Dedifferentiated amniotic fluid mesenchymal stem cell (primary cell): ENCODE measurements around the gene FKBP5.
"Not testable (repeated sequence)": the region's sequence is repeated elsewhere in the genome, so short reads cannot be mapped to it uniquely, and the experiment has no call there.

Experiments used
- DNase-seq: peaks from one replicate; pipeline ENCODE4 v3.0.0-alpha.2; 2016; ENCODE audit errors: extremely low spot score

The FKBP5 gene

DNA sequence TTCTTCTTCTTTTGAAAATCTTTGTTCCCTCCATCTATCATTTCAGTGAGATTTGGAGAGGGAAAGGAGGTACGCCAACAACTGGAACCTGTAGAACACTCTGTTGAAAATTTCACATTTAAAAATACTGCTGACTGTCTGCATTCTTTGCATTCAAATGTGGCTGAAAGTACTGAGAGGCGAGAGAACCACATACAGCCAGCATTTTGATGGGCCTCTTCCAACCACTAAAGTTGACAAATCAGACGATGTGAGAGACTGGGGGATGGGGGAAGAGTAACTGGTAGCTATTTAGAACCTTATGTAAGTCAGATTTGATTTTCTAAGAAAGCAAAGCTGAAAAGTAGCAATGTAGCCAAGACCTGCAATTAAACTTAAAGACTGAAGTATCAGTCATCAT is 77.5 kb downstream of the FKBP5 start:
- no peak for DNase-seq

DNA sequence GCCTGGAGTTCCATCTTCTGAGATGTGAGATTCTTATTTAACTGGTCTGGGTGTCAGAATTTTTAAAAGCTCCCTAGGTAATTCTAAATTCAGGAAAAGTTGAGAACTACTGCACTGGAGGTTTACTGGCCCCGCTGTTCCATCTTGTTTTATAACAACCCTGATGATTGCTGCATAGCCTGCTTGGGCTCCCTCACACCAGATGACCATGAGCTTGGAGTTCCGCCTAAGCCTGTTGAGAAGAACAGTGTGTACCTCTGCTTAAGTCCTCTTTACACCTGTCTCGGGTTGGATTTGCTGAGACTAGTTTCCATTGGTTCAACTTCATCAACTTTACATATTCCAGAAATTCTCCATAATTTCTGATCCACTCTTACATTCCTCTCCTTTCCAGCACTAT is 77.9 kb downstream of the FKBP5 start:
- DNase-seq: no peak

DNA sequence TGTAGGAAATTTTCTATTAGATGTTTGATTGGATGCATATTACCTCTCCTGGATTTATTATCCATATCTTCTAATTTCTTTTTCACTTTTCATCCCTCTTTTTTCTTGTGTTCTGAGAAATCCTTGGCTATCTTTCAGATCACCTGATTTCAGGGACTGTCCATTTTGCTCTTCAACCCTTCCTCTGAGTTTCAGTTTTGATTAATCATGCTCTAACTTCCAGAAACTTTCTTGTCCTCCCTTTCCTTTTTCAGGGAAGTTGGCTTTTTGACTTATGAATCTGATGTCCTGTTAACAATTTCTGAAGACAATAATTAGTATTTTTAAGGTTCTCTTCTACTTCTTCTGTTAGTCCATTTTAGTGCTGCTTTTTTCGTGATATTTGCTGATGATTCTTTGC is 79.1 kb downstream of the FKBP5 start:
- no peak for DNase-seq

DNA sequence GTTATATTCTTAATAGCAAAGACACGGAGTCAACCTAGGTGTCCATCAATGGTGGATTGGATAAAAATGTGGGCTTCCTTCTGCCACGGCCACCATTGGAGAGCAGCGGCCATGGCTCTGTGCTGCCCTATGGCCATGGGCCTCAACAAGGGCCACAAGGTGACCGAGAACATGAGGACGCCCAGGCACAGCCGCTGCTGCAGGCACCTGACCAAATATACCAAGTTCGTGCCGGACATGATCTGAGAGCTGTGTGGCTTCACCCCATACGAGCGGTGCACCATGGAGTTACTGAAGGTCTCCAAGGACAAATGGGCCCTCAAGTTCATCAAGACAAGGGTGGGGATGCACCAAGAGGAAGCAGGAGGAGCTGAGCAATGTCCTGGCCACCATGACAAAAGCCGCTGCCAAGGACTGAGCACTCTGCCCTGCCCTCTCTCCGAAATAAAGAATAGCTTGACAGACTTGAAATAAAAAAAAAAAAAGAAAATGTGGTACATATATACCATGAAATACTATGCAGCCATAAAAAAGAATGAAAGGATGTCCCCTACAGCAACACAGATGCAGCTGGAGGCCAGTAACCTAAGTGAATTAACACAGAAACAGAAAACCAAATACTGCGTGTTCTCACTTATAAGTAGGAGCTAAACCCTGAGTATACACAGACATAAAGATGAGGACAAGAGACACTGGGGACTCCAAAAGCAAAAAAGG is 81.0 kb downstream of the FKBP5 start:
- no peak for DNase-seq

DNA sequence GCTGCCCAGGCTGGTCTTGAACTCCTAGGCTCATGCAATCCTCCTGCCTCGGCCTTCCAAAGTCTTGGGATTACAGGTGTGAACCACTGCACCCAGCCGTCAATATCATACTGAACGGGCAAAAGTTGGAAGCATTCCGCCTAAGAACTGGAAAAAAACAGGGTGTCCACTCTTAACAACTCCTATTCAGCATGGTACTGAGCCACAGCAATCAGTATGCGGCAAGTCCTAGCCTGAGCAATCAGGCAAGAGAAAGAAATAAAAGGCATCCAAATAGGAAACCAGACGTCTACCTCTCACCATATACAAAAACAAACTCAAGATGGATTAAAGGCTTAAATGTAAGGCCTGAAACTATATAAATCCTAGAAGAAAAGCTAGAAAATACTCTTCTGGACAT is 83.1 kb downstream of the FKBP5 start:
- no peak for DNase-seq

DNA sequence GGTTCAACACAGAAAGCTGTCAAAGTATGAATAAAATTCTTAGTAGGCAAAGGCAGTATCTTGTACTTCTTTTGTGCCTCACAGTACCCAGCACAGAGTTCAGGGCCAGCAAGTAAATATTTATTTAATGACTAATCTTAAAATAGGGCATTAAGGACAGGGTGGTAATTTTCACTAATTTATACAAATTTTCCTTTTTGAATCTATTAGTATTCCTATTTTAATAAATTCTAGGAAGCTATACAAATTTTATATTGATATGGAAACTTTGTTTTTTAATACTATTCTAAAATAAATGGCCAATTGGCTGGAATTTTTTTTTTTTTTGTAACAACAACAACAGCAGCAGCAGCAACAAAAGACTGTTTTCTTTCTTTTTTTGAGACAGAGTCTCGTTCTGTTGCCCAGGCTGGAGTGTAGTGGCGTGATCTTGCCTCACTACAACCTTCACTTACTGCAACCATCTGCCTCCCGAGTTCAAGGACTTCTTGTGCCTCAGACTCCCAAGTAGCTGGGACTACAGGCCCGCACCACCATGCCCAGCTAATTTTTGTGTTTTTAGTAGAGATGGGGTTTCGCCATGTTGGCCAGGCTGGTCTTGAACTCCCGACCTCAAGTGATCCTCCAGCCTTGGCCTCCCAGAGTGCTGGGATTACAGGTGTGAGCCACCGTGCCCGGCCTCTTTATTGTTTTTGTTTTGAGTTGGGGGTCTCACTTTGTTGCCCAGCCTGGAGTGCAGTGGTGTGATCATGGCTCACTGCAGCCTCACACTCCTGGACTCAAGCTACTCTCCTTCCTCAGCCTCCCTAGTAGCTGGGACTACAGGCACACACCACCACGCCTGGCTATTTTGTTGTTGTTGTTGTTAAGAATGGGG is 85.2 kb downstream of the FKBP5 start:
- DNase-seq: no peak

DNA sequence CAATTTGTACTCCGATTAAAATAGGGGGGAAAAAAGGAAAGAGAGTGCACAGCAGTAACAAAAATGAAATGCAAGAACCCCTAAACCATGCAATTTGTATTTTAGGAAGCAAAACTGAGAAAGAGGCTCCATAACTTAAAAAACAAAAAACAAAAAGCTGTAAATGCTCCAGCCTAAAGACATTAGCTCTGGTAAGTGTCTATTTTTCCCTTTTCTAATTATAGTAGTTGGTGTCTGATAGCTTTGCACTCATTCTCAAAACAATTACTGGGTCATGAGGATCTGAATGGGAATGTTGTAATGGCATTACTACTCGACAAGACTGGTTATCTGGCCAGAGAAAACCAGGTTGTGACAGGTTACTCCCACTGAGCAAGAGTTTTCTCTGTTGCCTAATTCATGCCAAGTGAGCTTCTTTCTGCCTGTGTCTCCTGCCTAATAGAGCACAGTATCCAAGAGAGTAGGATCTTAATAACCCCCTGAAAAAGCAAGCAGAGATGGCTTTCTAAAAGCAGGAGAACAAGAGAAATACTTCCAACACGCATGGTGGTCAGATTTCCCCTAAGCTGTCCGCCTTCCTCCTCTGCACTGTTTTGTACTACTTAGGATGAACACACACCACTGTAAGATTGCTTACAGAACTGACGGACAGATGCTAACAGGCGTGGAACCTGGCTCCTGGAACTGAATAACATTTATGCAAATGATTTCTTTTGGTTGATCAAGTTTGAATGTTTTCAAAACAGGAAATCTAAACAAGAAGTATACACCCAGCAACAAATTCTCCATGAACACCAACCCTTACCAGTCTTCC is 86.4 kb downstream of the FKBP5 start:
- no peak for DNase-seq

DNA sequence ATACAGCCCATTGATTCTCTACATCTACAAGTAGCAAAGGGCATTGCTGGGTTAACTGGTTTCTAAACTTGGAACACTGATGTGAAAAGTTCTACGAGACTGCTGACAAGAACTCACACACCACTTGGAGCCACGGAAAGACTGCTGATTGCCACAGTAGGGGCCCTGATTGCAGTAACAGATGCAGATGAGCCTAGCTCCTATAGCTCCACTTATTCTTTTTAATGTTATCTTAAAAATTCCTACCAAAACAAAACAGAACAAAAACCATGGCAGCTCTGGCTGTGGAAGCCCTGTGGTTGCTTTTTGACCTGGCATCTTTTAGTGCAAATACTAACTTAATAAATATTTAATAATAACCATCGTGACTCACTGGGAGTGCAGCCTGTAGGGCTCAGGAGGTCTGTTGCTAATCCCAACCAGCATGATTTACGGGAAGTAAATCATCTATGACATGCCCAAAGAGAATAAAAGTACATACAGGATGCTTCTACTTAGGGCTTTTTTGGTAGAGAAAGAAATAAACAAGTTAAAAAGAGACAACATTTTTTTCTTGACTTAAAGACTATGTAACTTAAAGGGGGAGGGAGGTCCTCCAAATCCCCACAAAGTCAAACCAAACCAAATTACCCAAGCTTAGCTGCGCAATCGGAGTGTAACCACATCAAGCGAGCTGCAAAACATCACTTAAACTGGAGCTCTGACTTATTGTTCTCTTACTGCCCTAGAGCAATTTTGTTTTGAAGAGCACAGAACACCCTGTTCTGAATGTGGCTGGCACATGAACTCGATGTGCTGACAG is 87.2 kb downstream of the FKBP5 start:
- peak; percentile 23 for DNase-seq

DNA sequence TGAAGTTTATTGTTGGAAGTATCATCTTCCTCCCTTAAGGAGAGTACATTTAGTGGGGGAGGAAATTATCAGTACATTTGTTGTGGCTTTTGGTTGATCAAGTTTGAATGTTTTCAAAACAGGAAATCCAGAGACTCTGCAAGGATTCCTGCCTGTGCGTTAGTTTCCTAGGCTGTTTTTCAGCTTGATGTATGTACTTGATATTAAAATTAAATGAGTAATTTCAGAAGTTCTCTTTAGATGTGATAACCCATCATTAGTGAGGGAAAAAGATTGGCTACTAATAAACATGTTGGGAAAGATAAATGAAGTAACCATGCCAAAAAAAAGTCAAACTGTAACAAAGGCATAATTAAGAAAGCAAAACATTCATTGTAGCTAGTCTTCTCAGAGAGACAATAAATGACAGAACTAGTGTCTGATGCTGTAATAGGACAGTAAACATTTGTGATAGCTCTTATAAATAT is 88.0 kb downstream of the FKBP5 start:
- no peak for DNase-seq

DNA sequence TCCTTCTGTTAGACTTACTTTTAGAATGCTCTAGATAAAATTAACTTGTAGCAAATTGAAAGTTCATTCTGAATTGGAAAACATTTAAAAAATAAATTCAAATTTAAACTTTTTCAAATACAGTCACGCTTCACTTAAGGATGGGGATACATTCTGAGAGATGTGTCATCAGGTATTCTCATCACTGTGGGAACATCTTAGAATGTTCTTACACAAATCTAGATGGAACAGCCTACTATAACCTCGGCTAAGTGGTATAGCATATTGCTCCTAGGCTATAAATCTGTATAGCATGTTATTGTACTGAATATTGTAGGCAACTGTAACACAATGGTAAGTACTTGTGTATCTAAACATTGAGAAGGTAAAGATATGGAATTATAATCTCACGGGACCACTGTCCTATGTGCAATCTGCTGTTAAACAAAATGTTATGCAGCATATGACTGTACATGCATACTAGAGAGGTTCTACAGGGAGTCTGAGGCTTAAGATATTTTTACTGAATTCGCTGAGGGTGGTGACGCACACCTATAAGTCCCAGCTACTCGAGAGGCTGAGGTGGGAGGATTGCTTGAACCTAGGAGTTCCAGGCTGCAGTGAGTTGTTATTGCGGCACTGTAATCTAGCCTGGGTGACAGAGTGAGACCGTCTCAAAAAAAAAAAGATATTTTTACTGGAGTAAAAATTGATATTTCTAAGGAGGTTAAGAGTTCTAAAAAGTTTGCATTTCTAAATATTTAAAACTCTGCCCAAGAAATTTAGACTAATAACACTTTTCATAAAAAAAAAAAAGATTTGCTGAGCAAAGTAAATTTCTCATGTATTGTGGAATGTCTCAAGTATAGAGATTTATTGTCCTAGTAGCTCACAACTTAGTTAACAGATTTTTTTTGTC is 88.7 kb downstream of the FKBP5 start:
- no peak for DNase-seq

DNA sequence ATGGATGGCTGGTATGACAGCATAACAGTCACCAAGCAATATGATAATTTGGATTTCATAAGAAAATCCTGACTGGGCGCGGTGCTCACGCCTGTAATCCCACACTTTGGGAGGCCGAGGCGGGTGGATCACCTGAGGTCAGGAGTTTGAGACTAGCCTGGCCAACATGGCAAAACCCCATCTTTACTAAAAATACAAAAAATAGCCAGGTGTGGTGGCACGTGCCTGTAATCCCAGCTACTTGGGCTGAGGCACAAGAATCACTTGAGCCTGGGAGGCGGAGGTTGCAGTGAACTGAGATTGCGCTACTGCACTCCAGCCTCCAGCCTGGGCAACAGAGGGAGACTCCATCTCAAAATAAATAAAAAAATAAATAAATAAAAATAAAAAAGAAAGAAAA is 90.1 kb downstream of the FKBP5 start:
- DNase-seq: not testable (repeated sequence)

DNA sequence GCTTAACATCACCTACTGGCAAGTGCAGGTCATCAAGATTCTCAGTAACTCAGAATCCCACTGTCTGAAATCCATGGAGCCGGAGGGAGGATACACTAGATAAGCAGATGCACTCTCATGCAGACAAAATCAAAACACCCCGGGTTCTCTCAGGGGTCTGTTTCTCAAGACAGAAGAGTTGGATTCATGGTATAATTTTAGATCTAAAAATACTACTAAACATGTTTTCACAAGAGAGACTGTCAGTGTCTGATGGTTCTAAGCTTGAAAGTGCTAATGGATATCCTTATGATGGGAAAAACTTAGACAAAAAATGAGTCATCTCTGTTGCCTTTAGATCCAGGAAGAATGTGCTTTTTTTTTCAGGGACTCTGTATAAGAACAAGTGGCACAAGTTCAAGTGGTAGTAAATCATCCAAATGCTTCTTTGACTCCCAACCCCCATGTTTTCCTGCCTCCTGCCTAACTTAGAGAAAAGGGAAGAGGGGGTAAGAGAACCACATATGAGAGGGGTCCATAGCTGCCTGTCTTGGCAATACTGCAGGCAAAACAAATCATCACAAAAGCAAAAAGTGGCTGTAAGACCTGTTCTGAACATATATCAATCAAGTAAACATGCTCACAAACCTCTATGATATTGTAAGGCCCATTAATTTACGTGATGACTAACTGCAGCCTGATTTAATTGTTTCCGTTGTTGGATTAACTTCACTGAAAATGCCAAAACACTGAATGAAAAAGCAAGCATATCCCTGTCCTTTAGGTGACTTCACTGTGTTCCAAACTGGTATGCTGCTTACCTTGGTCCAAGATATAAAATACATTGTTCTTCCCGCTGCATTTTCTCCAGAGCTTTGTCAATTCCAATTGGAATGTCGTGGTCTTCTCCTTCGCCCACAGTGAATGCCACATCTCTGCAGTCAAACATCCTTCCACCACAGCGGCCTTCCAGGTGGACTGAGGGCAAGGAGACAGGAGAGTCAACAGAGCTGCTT is 92.0 kb downstream of the FKBP5 start:
- peak; percentile 35 for DNase-seq

DNA sequence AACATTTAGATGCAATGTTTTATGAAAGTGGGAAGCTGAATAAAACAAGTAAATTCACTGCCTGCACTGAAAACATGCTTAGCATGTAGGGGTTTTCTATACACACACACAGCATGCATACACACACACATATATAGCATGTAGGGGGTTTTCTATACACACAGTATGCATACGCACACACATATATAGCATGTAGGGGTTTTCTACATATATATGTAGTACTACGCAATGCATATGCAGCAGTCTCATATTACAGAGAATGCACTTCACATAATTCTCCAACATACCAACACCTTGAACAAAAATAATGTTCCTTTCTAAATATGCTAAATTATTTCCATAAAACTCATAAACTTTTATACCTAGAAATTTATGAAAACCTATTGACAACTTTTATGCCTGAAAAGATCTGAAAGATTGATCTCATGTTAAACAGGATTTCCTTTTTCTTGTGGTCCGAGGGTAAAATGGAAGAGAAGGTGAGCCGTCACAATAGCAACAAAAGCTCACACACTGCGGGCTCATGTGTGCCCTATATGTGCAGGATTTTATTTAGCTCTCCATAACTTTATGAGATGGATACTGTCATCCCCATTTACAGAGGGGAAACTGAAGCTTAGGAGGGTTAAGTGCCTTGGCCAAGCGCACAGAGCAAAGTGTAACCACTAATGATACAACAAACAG is 94.1 kb downstream of the FKBP5 start:
- no peak for DNase-seq

DNA sequence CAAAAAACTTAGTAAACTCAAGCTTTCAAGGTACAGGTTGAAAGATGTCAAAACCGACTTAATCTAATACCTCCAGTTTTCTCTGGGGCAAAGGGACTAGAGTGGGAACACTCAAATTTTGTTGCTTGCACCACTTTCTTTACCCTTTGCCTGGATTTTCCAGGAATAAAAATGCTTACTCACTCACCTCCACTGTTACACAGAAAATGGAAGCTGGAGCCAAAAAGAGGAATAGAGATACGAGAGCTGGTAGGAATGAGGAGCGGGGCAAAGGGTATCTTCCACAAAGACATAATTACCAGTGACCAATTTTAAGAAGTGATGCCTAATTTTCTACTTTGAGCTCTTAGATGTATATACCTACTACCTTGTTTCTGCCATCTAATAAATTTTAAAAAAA is 96.5 kb downstream of the FKBP5 start:
- DNase-seq: no peak

DNA sequence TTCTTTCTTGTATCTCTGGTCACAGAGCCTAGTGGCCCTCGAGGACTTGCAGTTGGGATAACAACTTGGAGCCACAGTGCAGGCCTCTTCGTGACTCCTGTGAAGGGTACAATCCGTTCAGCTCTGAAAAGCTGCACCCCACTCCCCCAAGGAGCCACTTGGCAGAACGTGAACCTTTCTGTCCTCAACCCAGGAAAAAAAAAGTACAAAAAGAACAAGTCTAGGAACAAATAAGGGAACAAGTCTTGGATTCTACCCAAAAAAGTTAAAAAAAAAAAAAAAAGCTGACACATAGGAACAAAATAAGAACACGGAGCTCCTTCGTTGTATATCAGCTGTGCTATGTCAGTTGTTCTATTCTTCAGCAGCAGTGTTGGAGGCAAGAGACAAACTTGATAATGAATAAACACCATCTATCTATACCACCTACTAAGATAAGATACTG is 98.1 kb downstream of the FKBP5 start:
- DNase-seq: no peak

DNA sequence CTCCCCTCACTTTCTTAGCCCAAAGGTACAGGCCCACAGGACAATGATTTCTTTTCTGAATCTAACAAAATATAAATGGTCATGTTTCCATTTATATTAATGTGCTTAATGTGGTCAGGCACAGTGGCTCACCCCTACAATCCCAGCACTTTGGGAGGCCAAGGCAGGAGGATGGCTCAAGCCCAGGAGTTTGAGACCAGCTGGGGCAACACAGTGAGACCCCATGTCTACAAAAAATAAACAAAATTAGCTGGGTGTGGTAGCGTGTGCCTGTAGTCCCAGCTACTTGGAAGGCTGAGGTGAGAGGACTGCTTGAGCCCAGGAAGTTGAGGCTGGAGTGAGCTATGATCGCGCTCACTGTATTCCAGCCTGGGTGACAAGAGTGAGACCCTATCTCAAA is 98.8 kb downstream of the FKBP5 start:
- no peak for DNase-seq

DNA sequence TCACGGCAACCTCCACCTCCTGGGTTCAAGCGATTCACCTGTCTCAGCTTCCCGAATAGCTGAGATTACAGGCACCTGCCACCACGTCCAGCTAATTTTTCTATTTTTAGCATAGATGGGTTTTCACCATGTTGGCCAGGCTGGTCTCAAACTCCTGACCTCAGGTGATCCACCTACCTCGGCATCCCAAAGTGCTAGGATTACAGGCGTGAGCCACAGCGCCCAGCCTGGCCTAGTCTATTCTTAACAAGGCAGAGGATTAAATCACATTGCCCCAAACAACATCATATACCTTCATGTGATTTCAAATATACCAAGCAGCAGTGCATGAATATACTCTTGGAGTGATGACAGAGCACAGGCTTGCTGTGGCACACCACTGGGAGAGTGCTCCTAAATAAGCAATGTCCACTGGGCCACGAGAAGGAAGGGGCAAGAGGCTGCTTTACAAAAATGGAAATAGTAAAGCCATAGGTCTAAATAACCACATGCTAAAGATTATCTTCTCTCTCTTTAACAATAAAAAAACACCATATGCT is 99.4 kb downstream of the FKBP5 start:
- DNase-seq: no peak

DNA sequence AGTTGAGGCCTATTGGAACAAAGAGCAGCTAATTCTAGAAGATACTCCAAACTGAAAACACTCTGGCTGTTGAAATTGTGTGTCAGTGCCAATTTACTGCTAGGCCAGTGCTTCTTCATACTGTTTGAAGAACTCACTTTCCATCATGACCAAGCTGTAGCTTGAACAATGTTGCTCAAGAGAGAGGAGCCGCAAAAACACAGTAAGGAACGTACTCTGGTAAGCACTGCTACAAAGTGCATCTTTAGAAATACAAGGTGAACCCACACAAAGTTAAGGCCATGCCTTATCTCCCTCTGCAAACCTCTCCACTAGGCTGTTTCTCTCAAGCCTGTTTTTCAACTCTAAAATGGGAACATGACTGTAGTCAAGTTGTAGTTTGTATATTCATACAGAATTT is 101.5 kb downstream of the FKBP5 start:
- DNase-seq: no peak
